K562 (cell line): Measurements from ENCODE around the gene HAPLN3. TPM values are rescaled to one million over a fixed set of nuclear protein-coding genes. Genes with fewer than 3 reads are reported as not detected.

Experiments
- CBX8 ChIP-seq: fragments of 200-600 bp; sonication (generic); IDR thresholded peaks from 2 replicates; pipeline ENCODE4 v1.6.1; 2012; ENCODE audit warnings: borderline replicate concordance, mixed run types, low read depth, mild to moderate bottlenecking, moderate library complexity, mixed read lengths, low read length, control low read depth, inconsistent platforms; ENCODE audit not compliant: poor library complexity, severe bottlenecking; ENCODE audit errors: extremely low read depth
- CXXC5 ChIP-seq: fragments of 250-450 bp; sonication (Bioruptor Pico); IDR thresholded peaks from 2 replicates; pipeline ENCODE4 v1.8.0; 2022; ENCODE audit warnings: inconsistent platforms, mild to moderate bottlenecking, moderate library complexity
- HSF4 ChIP-seq: fragments of 250-450 bp; sonication (Bioruptor Pico); IDR thresholded peaks from 2 replicates; pipeline ENCODE4 v2.1.2; 2022; ENCODE audit warnings: mild to moderate bottlenecking, moderate library complexity, borderline replicate concordance
- MCM7 ChIP-seq, 2 experiments: fragments of 450-650 bp; IDR thresholded peaks; 2 replicates each; pipeline ENCODE4 v1.6.1; 2016 to 2018
- MLLT1 ChIP-seq, 2 experiments: fragments of 450-650 bp; IDR thresholded peaks; 2 replicates each; pipeline ENCODE4 v1.6.1; 2016
- NBN ChIP-seq: fragments of 450-650 bp; IDR thresholded peaks from 2 replicates; pipeline ENCODE4 v1.6.1; 2016; ENCODE audit warnings: low read depth, mild to moderate bottlenecking
- NRF1 ChIP-seq, 2 experiments: fragments of 450-650 bp; IDR thresholded peaks in 1 of 2; conservative IDR thresholded peaks in 1 of 2; 2 replicates each; pipeline ENCODE4 v1.6.1; 2014; ENCODE audit warnings: mild to moderate bottlenecking in 2 of 2
- RBM17 ChIP-seq: fragments of 200-400 bp; formaldehyde crosslinking; IDR thresholded peaks from 2 replicates; pipeline ENCODE4 v1.6.1; 2017; ENCODE audit warnings: low read depth, mild to moderate bottlenecking, low read length, borderline replicate concordance
- REST ChIP-seq, 2 experiments: fragments of 450-650 bp; formaldehyde crosslinking in 1 of 2; IDR thresholded peaks; 2 replicates each; pipeline versions ENCODE4 v1.4.0 to v1.6.1; 2014 to 2020; ENCODE audit warnings: mild to moderate bottlenecking in 2 of 2, borderline replicate concordance in 1 of 2, low read depth in 1 of 2
- YY1 ChIP-seq, 3 experiments: IDR thresholded peaks; 2 replicates each; pipeline ENCODE4 v1.6.1; 2011; ENCODE audit warnings: low read length in 2 of 3, mild to moderate bottlenecking in 2 of 3, moderate library complexity in 2 of 3, borderline replicate concordance in 1 of 3, control low read depth in 1 of 3, low read depth in 1 of 3; ENCODE audit not compliant: insufficient read depth in 3 of 3, insufficient replicate concordance in 2 of 3, control insufficient read depth in 1 of 3, insufficient read length in 1 of 3; ENCODE audit errors: extremely low read depth in 1 of 3
- ZBTB5 ChIP-seq: fragments of 450-650 bp; IDR thresholded peaks from 2 replicates; pipeline ENCODE4 v1.6.1; 2017; ENCODE audit warnings: antibody characterized with exemption
- ZNF589 ChIP-seq: fragments of 200-800 bp; sonication (Bioruptor generic); IDR thresholded peaks from 2 replicates; pipeline ENCODE4 v1.6.1; 2016; ENCODE audit warnings: low read depth, missing genetic modification characterization, missing compliant biosample characterization
- ZNF740 ChIP-seq, 3 experiments: fragments of 200-800 bp in 1 of 3; sonication (Bioruptor generic) in 1 of 3; sonication (generic) in 1 of 3; formaldehyde crosslinking in 1 of 3; IDR thresholded peaks; 2 replicates each; pipeline versions ENCODE4 v1.6.1 to v1.8.0; 2016 to 2022; ENCODE audit warnings: mild to moderate bottlenecking in 2 of 3, missing compliant biosample characterization in 2 of 3, missing genetic modification characterization in 2 of 3, missing genetic modification reagents in 1 of 3
- polyA plus RNA-seq, 8 experiments: library from polyadenylated mRNA; depleted of rRNA in 4 of 8; stranded (reverse) in 5 of 8; unstranded in 3 of 8; fragments of >200 nt; fragmentation: Nextera tagmentation in 2 of 8; fragmentation: Illumina TruSeq in 1 of 8; extraction: Ambion mirVana in 2 of 8; extraction: Trizol in 1 of 8; gene quantifications; 2 replicates each; pipeline versions ENCODE4 v1.2.1 to v1.2.3, GENCODE V29; 2011 to 2014; ENCODE audit warnings: inconsistent platforms in 1 of 8, missing spikeins in 1 of 8
- total RNA-seq, 7 experiments: library from RNA; depleted of rRNA in 6 of 7; stranded (reverse); fragments of >200 nt in 6 of 7; fragmentation: Illumina TruSeq in 2 of 7; extraction: Trizol in 2 of 7; gene quantifications; 2 replicates each; pipeline versions ENCODE4 v1.2.1 to v1.2.3, GENCODE V29; 2011 to 2021; ENCODE audit warnings: low replicate concordance in 1 of 7

HAPLN3 gene
- total and polyA plus RNA-seq, 9 of the 15 experiments (the other 6 are each of a cell fraction or from before 2014, with no cell fraction given), result 0.04 to 2.4 (median 0.65) TPM

- peak; percentile 71 to 77; a peak in 1 of 4 replicates for TF ChIP-seq MLLT1 (IDR thresholded peaks at IDR 0.05)
- 0 out of 2 replicates have a peak, but pooled peaks have one; percentile 16 for TF ChIP-seq NBN
- no peak for TF ChIP-seq REST (IDR thresholded peaks at IDR 0.05; ENCODE audit: borderline replicate concordance)
- TF ChIP-seq REST (CRISPR knock-in tag; IDR thresholded peaks at IDR 0.05; ENCODE audit: low read depth), result no peak
- TF ChIP-seq ZBTB5, result 0 out of 2 replicates have a peak, but pooled peaks have one; percentile 46
- TF ChIP-seq ZNF589 (CRISPR knock-in tag), result no peak
- TF ChIP-seq CXXC5 (CRISPR knock-in tag), result no peak
- TF ChIP-seq NRF1 (conservative IDR thresholded peaks at IDR 0.05 in 1 of 2, IDR thresholded peaks at IDR 0.05 in 1 of 2), result no peak
- TF ChIP-seq RBM17, result no peak
- TF ChIP-seq HSF4 (CRISPR knock-in tag), result no peak
- TF ChIP-seq CBX8, result no peak
- TF ChIP-seq ZNF740 (CRISPR knock-in tag; IDR thresholded peaks at IDR 0.05), result no peak
- 0 out of 4 replicates have a peak, but pooled peaks of 1 of the 2 experiments have one; percentile 4 for TF ChIP-seq ZNF740 (tag; IDR thresholded peaks at IDR 0.05)
- 0 out of 4 replicates have a peak, but pooled peaks of 1 of the 2 experiments have one; percentile 75 for TF ChIP-seq MCM7 (IDR thresholded peaks at IDR 0.05)
- peak in 1 of 3 experiments; percentile 36 for TF ChIP-seq YY1 (IDR thresholded peaks at IDR 0.05; ENCODE audit: borderline replicate concordance in 1 of 3, control insufficient read depth in 1 of 3, extremely low read depth in 1 of 3, insufficient read depth in 3 of 3, insufficient read length in 1 of 3, insufficient replicate concordance in 2 of 3, low read depth in 1 of 3, low read length in 2 of 3)
Observed at GRCh38 chr15:88939486-88939806, 44.1 kb upstream of the HAPLN3 start (continued).
